Measurements from ENCODE around the gene PROSER3. TPM values are rescaled to one million over a fixed set of nuclear protein-coding genes. Genes with fewer than 3 reads are reported as not detected.
A peak's percentile ranks its signal among the peaks of the same experiment; 100 is the strongest.

PROSER3 gene
- polyA plus RNA-seq, 3 donors = 1.8 to 14.7 (median 2.9) TPM

DNA sequence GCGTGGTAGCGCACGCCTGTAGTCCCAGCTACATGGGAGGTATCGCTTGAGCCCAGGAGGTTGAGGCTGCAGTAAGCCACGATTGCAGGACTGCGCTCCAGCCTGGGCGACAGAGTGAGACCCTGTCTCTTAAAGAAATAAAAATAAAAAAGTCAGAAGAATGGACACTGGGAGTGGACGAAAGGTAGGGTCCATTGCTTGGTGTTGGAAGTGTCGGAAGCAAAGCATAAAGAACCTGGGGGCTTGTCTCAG, 17.0 kb downstream of the PROSER3 start:
- no peaks in the 10 kb centered on the region for H3K9me3 Mint-ChIP-seq
- peak overlapping the region in 2 of 7 donors; percentile 67 to 80 for H3K27ac Mint-ChIP-seq
- TF ChIP-seq, protein P1, sequence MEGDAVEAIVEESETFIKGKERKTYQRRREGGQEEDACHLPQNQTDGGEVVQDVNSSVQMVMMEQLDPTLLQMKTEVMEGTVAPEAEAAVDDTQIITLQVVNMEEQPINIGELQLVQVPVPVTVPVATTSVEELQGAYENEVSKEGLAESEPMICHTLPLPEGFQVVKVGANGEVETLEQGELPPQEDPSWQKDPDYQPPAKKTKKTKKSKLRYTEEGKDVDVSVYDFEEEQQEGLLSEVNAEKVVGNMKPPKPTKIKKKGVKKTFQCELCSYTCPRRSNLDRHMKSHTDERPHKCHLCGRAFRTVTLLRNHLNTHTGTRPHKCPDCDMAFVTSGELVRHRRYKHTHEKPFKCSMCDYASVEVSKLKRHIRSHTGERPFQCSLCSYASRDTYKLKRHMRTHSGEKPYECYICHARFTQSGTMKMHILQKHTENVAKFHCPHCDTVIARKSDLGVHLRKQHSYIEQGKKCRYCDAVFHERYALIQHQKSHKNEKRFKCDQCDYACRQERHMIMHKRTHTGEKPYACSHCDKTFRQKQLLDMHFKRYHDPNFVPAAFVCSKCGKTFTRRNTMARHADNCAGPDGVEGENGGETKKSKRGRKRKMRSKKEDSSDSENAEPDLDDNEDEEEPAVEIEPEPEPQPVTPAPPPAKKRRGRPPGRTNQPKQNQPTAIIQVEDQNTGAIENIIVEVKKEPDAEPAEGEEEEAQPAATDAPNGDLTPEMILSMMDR (IDR thresholded peaks at IDR 0.05) = no peak
- H3K4me1 Mint-ChIP-seq = peaks cover 23% of the 10 kb centered on the region
- H3K4me3 ChIP-seq (replicated peaks in 1 of 3; ENCODE audit: low read depth in 2 of 3, low read length in 3 of 3) = peak overlapping the region in 2 of 3 experiments; percentile 3 to 80
- peak overlapping the region; percentile 84 to 85 for H3K4me3 Mint-ChIP-seq
- peaks cover 4 to 5% of the 10 kb centered on the region in 2 donors for H3K36me3 ChIP-seq (replicated peaks in 1 of 2; ENCODE audit: control insufficient read depth in 1 of 2, insufficient read depth in 2 of 2, low read length in 2 of 2)
- H2AFZ ChIP-seq (ENCODE audit: insufficient read depth, low read depth, low read length, poor library complexity, severe bottlenecking) = peak overlapping the region; percentile 70
- H3K27me3 ChIP-seq (ENCODE audit: control insufficient read depth in 2 of 2, insufficient read depth in 2 of 2, low read length in 2 of 2) = no peaks in the 10 kb centered on the region
- H3K36me3 Mint-ChIP-seq = peaks cover 10 to 16% of the 10 kb centered on the region in 2 donors
- H3K4me1 ChIP-seq (ENCODE audit: control insufficient read depth in 1 of 2, insufficient read depth in 2 of 2, low read length in 2 of 2) = peaks cover 14 to 19% of the 10 kb centered on the region in 2 donors
- H3K79me2 ChIP-seq (ENCODE audit: insufficient read depth, low read length) = peaks cover 20% of the 10 kb centered on the region
- DNase-seq = no peak
- H3K27ac ChIP-seq (ENCODE audit: low read depth in 1 of 2, low read length in 2 of 2) = no peak overlapping the region
- peak overlapping the region; percentile 87 for H3K4me2 ChIP-seq (replicated peaks; ENCODE audit: extremely low read depth, low read length, poor library complexity, severe bottlenecking)
- H3K9me3 ChIP-seq (replicated peaks in 1 of 2; ENCODE audit: control insufficient read depth in 1 of 2, insufficient read depth in 1 of 2, low read length in 2 of 2) = no peaks in the 10 kb centered on the region
- no peak overlapping the region for H3K9ac ChIP-seq (ENCODE audit: insufficient read depth, low read length, poor library complexity, severe bottlenecking)
- intact Hi-C loops (cut with micrococcal nuclease) = loop anchor here in 1 of 2 donors (5.0 to 10.0 kb wide), 3 partner anchors 33 to 280 kb away; partner anchors contain the start of genes IGFLR1, THAP8 and WDR62
- WGBS (ENCODE audit: insufficient coverage) = 41% methylated on average over 9 of the region's 9 CpGs
- H3K27me3 Mint-ChIP-seq (ENCODE audit: low read depth in 3 of 3) = peaks cover 0 to 5% (median 4%) of the 10 kb centered on the region in 3 donors
- no peaks in the 10 kb centered on the region for H4K20me1 ChIP-seq (ENCODE audit: insufficient read depth, low read length)

DNA sequence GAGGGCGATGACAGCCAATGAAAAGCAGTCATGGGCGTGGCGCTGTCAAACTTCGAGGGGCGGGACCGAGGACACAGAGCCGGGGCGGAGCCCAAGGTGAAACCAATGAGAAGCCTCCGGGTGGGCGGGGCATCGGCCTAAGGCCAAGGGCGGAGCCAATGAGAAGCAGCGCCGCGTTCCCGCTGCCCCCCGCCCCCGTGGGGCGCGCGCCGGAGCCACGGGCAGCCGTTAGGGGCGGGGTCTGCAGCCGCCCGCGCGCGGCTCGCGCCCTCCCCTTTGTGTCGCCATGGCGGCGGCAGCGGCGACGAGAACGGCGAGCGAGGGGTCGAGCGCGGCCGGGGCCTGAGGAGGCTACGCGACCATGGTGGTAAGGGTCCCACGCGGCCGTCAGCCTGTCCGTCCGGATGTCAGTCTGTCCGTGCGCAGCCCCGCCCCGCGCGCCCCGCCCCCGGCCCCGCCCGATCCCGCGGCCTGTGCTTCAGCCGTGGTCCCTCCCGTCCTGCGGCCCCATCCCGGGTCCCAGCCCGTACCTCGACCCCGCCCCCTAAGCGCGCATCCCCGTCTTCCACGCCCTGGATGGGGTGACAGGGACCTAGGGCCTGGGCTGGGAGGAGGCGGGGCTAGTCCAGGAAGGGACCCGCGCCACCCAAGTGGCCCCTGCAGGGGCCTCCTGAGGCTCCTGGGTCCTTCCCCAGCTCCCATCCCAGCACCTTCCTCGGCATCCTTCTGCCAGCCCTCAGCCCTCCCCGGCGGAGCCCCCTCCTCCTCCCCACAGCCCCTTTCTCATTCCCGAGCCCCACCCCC, 17.5 kb downstream of the PROSER3 start, which contains the start of gene ARHGAP33:
TSS of gene ARHGAP33 (plus strand) at position 267 of the 804 bp plus-strand sequence. CDS start at position 362, 95 bp downstream.
- peaks cover 14 to 19% of the 10 kb centered on the region in 2 donors for H3K4me1 ChIP-seq (ENCODE audit: control insufficient read depth in 1 of 2, insufficient read depth in 2 of 2, low read length in 2 of 2)
- peaks cover 23% of the 10 kb centered on the region for H3K4me1 Mint-ChIP-seq
- peak within 1 kb of the TSS in 1 of 2 donors; percentile 45 for H3K27ac ChIP-seq (ENCODE audit: low read depth in 1 of 2, low read length in 2 of 2)
- H3K4me3 Mint-ChIP-seq = peak within 1 kb of the TSS; percentile 84 to 85
- H3K36me3 Mint-ChIP-seq = peaks cover 13 to 20% of the 10 kb centered on the region in 2 donors
- H2AFZ ChIP-seq (ENCODE audit: insufficient read depth, low read depth, low read length, poor library complexity, severe bottlenecking) = peak within 1 kb of the TSS; percentile 80
- DNase-seq = peak; percentile 95 to 99 (median 97)
- peak within 1 kb of the TSS; percentile 56 for H3K9ac ChIP-seq (ENCODE audit: insufficient read depth, low read length, poor library complexity, severe bottlenecking)
- H3K9me3 Mint-ChIP-seq = no peaks in the 10 kb centered on the region
- H3K36me3 ChIP-seq (replicated peaks in 1 of 2; ENCODE audit: control insufficient read depth in 1 of 2, insufficient read depth in 2 of 2, low read length in 2 of 2) = peaks cover 5 to 9% of the 10 kb centered on the region in 2 donors
- TF ChIP-seq, protein P1 (IDR thresholded peaks at IDR 0.05) = no peak
- no peaks in the 10 kb centered on the region for H4K20me1 ChIP-seq (ENCODE audit: insufficient read depth, low read length)
- peak within 1 kb of the TSS in 4 of 7 donors; percentile 21 to 80 (median 48) for H3K27ac Mint-ChIP-seq
- under 1% methylated on average over 65 of the region's 82 CpGs for WGBS (ENCODE audit: insufficient coverage)
- H3K79me2 ChIP-seq (ENCODE audit: insufficient read depth, low read length) = peaks cover 20% of the 10 kb centered on the region
- H3K27me3 ChIP-seq (ENCODE audit: control insufficient read depth in 2 of 2, insufficient read depth in 2 of 2, low read length in 2 of 2) = no peaks in the 10 kb centered on the region
- peak within 1 kb of the TSS; percentile 87 for H3K4me2 ChIP-seq (replicated peaks; ENCODE audit: extremely low read depth, low read length, poor library complexity, severe bottlenecking)
- peaks cover 0 to 5% (median 4%) of the 10 kb centered on the region in 3 donors for H3K27me3 Mint-ChIP-seq (ENCODE audit: low read depth in 3 of 3)
- intact Hi-C loops (cut with micrococcal nuclease) = loop anchor here in 1 of 2 donors (5.0 to 10.0 kb wide), 3 partner anchors 33 to 279 kb away; partner anchors contain the start of genes IGFLR1, THAP8 and WDR62
- H3K9me3 ChIP-seq (replicated peaks in 1 of 2; ENCODE audit: control insufficient read depth in 1 of 2, insufficient read depth in 1 of 2, low read length in 2 of 2) = no peaks in the 10 kb centered on the region
- H3K4me3 ChIP-seq (replicated peaks in 1 of 3; ENCODE audit: low read depth in 2 of 3, low read length in 3 of 3) = peak within 1 kb of the TSS; percentile 63 to 80 (median 73)

Data from CD14-positive monocyte (primary cell).